K562 (cell line): ENCODE measurements around the gene SEC14L5. TPM values are rescaled to one million over a fixed set of nuclear protein-coding genes. Genes with fewer than 3 reads are reported as not detected.

Experiments
- FOSL1 ChIP-seq: fragments of 200-800 bp; sonication (Bioruptor generic); conservative IDR thresholded peaks from 2 replicates; pipeline ENCODE4 v1.6.1; 2016; ENCODE audit warnings: missing genetic modification characterization, missing compliant biosample characterization
- JUND ChIP-seq, 2 experiments: IDR thresholded peaks; 2 replicates in 1 of 2; 3 replicates in 1 of 2; pipeline ENCODE4 v1.6.1; 2011; ENCODE audit warnings: borderline replicate concordance in 2 of 2, low read depth in 2 of 2, low read length in 2 of 2, improper control_type of control experiment in 1 of 2, missing biosample characterization in 1 of 2, missing genetic modification characterization in 1 of 2, missing genetic modification reagents in 1 of 2
- MYNN ChIP-seq, 2 experiments: sonication (generic); formaldehyde crosslinking in 1 of 2; IDR thresholded peaks; 2 replicates each; pipeline versions ENCODE4 v1.5.0 to v1.6.1; 2016 to 2020; ENCODE audit warnings: antibody characterized with exemption in 1 of 2, missing genetic modification reagents in 1 of 2
- SIX5 ChIP-seq, 2 experiments: IDR thresholded peaks; 2 replicates each; pipeline ENCODE4 v1.6.1; 2011; ENCODE audit warnings: low read length in 2 of 2, borderline replicate concordance in 1 of 2, low read depth in 1 of 2, mild to moderate bottlenecking in 1 of 2, moderate library complexity in 1 of 2; ENCODE audit not compliant: insufficient read depth in 1 of 2
- TBL1XR1 ChIP-seq, 2 experiments: IDR thresholded peaks; 2 replicates each; pipeline ENCODE4 v1.6.1; 2012; ENCODE audit warnings: improper control_type of control experiment in 2 of 2, low read length in 2 of 2, mild to moderate bottlenecking in 1 of 2
- YY1 ChIP-seq, 3 experiments: IDR thresholded peaks; 2 replicates each; pipeline ENCODE4 v1.6.1; 2011; ENCODE audit warnings: low read length in 2 of 3, mild to moderate bottlenecking in 2 of 3, moderate library complexity in 2 of 3, borderline replicate concordance in 1 of 3, control low read depth in 1 of 3, low read depth in 1 of 3; ENCODE audit not compliant: insufficient read depth in 3 of 3, insufficient replicate concordance in 2 of 3, control insufficient read depth in 1 of 3, insufficient read length in 1 of 3; ENCODE audit errors: extremely low read depth in 1 of 3
- ZBTB7A ChIP-seq: IDR thresholded peaks from 2 replicates; pipeline ENCODE4 v1.6.1; 2011; ENCODE audit warnings: low read depth, mild to moderate bottlenecking, low read length, moderate library complexity, borderline replicate concordance; ENCODE audit not compliant: control insufficient read depth
- polyA plus RNA-seq, 8 experiments: library from polyadenylated mRNA; depleted of rRNA in 4 of 8; stranded (reverse) in 5 of 8; unstranded in 3 of 8; fragments of >200 nt; fragmentation: Nextera tagmentation in 2 of 8; fragmentation: Illumina TruSeq in 1 of 8; extraction: Ambion mirVana in 2 of 8; extraction: Trizol in 1 of 8; gene quantifications; 2 replicates each; pipeline versions ENCODE4 v1.2.1 to v1.2.3, GENCODE V29; 2011 to 2014; ENCODE audit warnings: inconsistent platforms in 1 of 8, missing spikeins in 1 of 8
- total RNA-seq, 7 experiments: library from RNA; depleted of rRNA in 6 of 7; stranded (reverse); fragments of >200 nt in 6 of 7; fragmentation: Illumina TruSeq in 2 of 7; extraction: Trizol in 2 of 7; gene quantifications; 2 replicates each; pipeline versions ENCODE4 v1.2.1 to v1.2.3, GENCODE V29; 2011 to 2021; ENCODE audit warnings: low replicate concordance in 1 of 7
- TF ChIP-seq, protein P1 (sequence below): fragments of 250-450 bp; sonication (Bioruptor Pico); IDR thresholded peaks from 2 replicates; pipeline ENCODE4 v1.4.0; 2020
- TF ChIP-seq, protein P2 (sequence below): fragments of 200-800 bp; sonication (Bioruptor generic); IDR thresholded peaks from 2 replicates; pipeline ENCODE4 v1.6.1; 2017; ENCODE audit warnings: missing genetic modification characterization, missing compliant biosample characterization
- TF ChIP-seq, protein P3 (sequence below), 2 experiments: fragments of 250-450 bp in 1 of 2; fragments of 450-650 bp in 1 of 2; sonication (Bioruptor Pico) in 1 of 2; IDR thresholded peaks; 2 replicates each; pipeline versions ENCODE4 v1.6.1 to v1.8.0; 2016 to 2021; ENCODE audit warnings: mild to moderate bottlenecking in 2 of 2, moderate library complexity in 2 of 2, missing compliant biosample characterization in 1 of 2, missing genetic modification characterization in 1 of 2
- TF ChIP-seq, protein P4 (sequence below), 2 experiments: fragments of 200-800 bp in 1 of 2; sonication (Bioruptor generic) in 1 of 2; sonication (generic) in 1 of 2; formaldehyde crosslinking in 1 of 2; IDR thresholded peaks in 1 of 2; conservative IDR thresholded peaks in 1 of 2; 2 replicates each; pipeline versions ENCODE4 v1.5.0 to v1.6.1; 2016 to 2020; ENCODE audit warnings: missing compliant biosample characterization in 1 of 2, missing genetic modification characterization in 1 of 2, missing genetic modification reagents in 1 of 2

The SEC14L5 gene
- total and polyA plus RNA-seq, 9 of the 15 experiments (the other 6 are each of a cell fraction or from before 2014, with no cell fraction given): 0.11 TPM; not detected in 8

DNA sequence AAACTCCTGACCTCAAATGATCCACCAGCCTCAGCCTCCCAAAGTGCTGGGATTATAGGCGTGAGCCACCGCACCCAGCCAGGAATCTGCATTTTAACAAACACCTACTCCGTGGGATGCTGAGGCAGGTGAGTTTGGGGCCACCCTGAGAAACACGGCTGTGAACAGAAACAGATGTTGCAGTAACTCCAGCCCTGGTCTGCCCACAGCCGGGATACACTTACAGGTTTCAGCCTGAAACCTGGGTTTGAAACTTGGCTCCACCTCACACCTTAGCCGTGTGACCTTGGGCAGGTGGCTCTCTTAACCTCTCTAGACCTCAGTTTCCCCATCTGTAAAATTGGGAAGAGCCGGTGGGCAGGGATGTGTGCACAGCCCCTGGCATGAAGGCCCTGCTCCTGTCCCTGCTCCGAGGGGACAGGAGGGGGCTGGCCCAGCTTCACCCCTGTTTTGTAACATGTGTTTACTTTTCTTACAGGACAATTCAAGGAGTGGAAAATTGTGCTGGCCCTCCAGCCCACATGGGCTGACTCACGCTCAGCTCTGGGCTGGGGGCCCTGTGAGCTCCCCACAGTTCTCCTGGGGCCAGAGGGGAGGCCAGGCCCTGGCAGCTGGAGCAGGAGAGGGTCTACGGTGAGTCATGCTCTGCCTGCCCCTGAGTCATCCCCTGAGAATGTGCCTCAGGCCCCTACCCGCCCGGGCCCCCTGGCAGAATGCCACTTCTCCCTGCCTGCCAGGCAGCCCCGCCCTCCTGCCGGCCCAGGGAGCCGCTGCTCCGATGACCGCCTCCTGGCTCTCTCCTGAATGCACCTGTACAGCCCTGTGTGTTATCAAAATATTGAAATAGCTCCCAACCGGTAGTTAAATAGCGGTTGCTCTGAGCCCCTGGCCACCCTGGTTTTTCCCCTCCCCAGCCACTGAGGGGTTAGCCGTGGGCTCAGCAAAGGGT, 13.5 kb upstream of the SEC14L5 start (continued):
- TF ChIP-seq, protein P1, sequence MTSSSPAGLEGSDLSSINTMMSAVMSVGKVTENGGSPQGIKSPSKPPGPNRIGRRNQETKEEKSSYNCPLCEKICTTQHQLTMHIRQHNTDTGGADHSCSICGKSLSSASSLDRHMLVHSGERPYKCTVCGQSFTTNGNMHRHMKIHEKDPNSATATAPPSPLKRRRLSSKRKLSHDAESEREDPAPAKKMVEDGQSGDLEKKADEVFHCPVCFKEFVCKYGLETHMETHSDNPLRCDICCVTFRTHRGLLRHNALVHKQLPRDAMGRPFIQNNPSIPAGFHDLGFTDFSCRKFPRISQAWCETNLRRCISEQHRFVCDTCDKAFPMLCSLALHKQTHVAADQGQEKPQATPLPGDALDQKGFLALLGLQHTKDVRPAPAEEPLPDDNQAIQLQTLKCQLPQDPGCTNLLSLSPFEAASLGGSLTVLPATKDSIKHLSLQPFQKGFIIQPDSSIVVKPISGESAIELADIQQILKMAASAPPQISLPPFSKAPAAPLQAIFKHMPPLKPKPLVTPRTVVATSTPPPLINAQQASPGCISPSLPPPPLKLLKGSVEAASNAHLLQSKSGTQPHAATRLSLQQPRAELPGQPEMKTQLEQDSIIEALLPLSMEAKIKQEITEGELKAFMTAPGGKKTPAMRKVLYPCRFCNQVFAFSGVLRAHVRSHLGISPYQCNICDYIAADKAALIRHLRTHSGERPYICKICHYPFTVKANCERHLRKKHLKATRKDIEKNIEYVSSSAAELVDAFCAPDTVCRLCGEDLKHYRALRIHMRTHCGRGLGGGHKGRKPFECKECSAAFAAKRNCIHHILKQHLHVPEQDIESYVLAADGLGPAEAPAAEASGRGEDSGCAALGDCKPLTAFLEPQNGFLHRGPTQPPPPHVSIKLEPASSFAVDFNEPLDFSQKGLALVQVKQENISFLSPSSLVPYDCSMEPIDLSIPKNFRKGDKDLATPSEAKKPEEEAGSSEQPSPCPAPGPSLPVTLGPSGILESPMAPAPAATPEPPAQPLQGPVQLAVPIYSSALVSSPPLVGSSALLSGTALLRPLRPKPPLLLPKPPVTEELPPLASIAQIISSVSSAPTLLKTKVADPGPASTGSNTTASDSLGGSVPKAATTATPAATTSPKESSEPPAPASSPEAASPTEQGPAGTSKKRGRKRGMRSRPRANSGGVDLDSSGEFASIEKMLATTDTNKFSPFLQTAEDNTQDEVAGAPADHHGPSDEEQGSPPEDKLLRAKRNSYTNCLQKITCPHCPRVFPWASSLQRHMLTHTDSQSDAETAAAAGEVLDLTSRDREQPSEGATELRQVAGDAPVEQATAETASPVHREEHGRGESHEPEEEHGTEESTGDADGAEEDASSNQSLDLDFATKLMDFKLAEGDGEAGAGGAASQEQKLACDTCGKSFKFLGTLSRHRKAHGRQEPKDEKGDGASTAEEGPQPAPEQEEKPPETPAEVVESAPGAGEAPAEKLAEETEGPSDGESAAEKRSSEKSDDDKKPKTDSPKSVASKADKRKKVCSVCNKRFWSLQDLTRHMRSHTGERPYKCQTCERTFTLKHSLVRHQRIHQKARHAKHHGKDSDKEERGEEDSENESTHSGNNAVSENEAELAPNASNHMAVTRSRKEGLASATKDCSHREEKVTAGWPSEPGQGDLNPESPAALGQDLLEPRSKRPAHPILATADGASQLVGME (CRISPR knock-in tag): no peak
- TF ChIP-seq YY1 (IDR thresholded peaks at IDR 0.05; ENCODE audit: borderline replicate concordance in 1 of 3, control insufficient read depth in 1 of 3, extremely low read depth in 1 of 3, insufficient read depth in 3 of 3, insufficient read length in 1 of 3, insufficient replicate concordance in 2 of 3, low read depth in 1 of 3, low read length in 2 of 3) (no peak), TBL1XR1 (IDR thresholded peaks at IDR 0.05; ENCODE audit: low read length in 2 of 2) (no peak), JUND (IDR thresholded peaks at IDR 0.05; ENCODE audit: borderline replicate concordance, low read depth, low read length) (peak; percentile 73; the same call in 1 of the 2 replicates), JUND (tag; IDR thresholded peaks at IDR 0.05; ENCODE audit: borderline replicate concordance, low read depth, low read length) (no peak), FOSL1 (tag) (peak; percentile 72), ZBTB7A (peak; percentile 73; the same call in 1 of the 2 replicates), SIX5 (IDR thresholded peaks at IDR 0.05; ENCODE audit: borderline replicate concordance in 1 of 2, insufficient read depth in 1 of 2, low read depth in 1 of 2, low read length in 2 of 2) (no peak), MYNN (IDR thresholded peaks at IDR 0.05) (peak; percentile 65; the same call in 1 of the 2 replicates), MYNN (CRISPR knock-in tag; IDR thresholded peaks at IDR 0.05) (no peak)
- TF ChIP-seq, protein P2, sequence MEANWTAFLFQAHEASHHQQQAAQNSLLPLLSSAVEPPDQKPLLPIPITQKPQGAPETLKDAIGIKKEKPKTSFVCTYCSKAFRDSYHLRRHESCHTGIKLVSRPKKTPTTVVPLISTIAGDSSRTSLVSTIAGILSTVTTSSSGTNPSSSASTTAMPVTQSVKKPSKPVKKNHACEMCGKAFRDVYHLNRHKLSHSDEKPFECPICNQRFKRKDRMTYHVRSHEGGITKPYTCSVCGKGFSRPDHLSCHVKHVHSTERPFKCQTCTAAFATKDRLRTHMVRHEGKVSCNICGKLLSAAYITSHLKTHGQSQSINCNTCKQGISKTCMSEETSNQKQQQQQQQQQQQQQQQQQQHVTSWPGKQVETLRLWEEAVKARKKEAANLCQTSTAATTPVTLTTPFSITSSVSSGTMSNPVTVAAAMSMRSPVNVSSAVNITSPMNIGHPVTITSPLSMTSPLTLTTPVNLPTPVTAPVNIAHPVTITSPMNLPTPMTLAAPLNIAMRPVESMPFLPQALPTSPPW (CRISPR knock-in tag): peak; percentile 30
- TF ChIP-seq, protein P3, sequence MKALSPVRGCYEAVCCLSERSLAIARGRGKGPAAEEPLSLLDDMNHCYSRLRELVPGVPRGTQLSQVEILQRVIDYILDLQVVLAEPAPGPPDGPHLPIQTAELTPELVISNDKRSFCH (CRISPR knock-in tag; IDR thresholded peaks at IDR 0.05): no peak
- TF ChIP-seq, protein P3 (tag; IDR thresholded peaks at IDR 0.05): no peak
- TF ChIP-seq, protein P4, sequence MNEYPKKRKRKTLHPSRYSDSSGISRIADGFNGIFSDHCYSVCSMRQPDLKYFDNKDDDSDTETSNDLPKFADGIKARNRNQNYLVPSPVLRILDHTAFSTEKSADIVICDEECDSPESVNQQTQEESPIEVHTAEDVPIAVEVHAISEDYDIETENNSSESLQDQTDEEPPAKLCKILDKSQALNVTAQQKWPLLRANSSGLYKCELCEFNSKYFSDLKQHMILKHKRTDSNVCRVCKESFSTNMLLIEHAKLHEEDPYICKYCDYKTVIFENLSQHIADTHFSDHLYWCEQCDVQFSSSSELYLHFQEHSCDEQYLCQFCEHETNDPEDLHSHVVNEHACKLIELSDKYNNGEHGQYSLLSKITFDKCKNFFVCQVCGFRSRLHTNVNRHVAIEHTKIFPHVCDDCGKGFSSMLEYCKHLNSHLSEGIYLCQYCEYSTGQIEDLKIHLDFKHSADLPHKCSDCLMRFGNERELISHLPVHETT (CRISPR knock-in tag; conservative IDR thresholded peaks at IDR 0.05 in 1 of 2, IDR thresholded peaks at IDR 0.05 in 1 of 2): no peak
